Duodenal mucosa (tissue), 2 donors: ENCODE results near the gene PCBP4.

Source experiments
- H3K27ac ChIP-seq: one replicate; pipeline ENCODE4 v1.7.0; 2013; ENCODE audit warnings: low read depth, low read length
- H3K27me3 ChIP-seq, 2 donors: one replicate each; pipeline ENCODE4 v1.7.0; 2013; ENCODE audit warnings: low read length in 2 of 2, control low read depth in 1 of 2; ENCODE audit not compliant: insufficient read depth in 2 of 2, control insufficient read depth in 1 of 2
- H3K36me3 ChIP-seq, 2 donors: one replicate each; pipeline ENCODE4 v1.7.0; 2013; ENCODE audit warnings: low read length in 2 of 2, control low read depth in 1 of 2; ENCODE audit not compliant: insufficient read depth in 2 of 2, control insufficient read depth in 1 of 2
- H3K4me1 ChIP-seq, 2 donors: one replicate each; pipeline ENCODE4 v1.7.0; 2013; ENCODE audit warnings: low read length in 2 of 2, control low read depth in 1 of 2; ENCODE audit not compliant: insufficient read depth in 2 of 2, control insufficient read depth in 1 of 2
- H3K4me3 ChIP-seq, 2 donors: one replicate each; pipeline ENCODE4 v1.7.0; 2013; ENCODE audit warnings: low read length in 2 of 2, low read depth in 1 of 2
- H3K9ac ChIP-seq, 2 donors: one replicate each; pipeline ENCODE4 v1.7.0; 2013; ENCODE audit warnings: low read length in 2 of 2, low read depth in 1 of 2
- H3K9me3 ChIP-seq, 2 donors: one replicate each; pipeline ENCODE4 v1.7.0; 2013; ENCODE audit warnings: low read length in 2 of 2, control low read depth in 1 of 2; ENCODE audit not compliant: control insufficient read depth in 1 of 2

PCBP4 gene

DNA sequence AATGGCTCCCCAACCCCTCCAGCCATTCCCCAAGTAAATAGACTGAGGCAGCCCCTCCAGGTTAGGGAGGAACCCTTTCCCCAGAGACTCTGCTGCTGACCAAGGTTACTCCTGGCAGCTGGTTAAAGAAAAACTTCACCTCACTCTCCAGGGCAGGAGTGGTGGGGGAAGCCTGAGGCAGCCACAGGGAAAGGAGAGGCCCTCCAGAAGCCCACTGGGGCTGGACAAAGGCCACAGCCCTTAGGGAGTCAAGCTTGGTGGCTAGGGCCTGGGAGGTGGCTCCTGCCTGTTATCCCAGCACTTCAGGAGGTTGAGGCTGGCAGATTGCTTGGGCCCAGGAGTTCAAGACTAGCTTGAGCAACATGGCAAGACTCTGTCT is 17.0 kb upstream of the PCBP4 start:
- no peaks in the 10 kb centered on the region for H3K36me3 ChIP-seq
- H3K4me1 ChIP-seq: peaks cover 50 to 54% of the 10 kb centered on the region in 2 donors
- no peaks in the 10 kb centered on the region for H3K9me3 ChIP-seq
- H3K27me3 ChIP-seq: no peaks in the 10 kb centered on the region
- H3K9ac ChIP-seq: peak overlapping the region; percentile 68 to 76
- H3K4me3 ChIP-seq: peak overlapping the region; percentile 68 to 77
- H3K27ac ChIP-seq: peak overlapping the region; percentile 91

DNA sequence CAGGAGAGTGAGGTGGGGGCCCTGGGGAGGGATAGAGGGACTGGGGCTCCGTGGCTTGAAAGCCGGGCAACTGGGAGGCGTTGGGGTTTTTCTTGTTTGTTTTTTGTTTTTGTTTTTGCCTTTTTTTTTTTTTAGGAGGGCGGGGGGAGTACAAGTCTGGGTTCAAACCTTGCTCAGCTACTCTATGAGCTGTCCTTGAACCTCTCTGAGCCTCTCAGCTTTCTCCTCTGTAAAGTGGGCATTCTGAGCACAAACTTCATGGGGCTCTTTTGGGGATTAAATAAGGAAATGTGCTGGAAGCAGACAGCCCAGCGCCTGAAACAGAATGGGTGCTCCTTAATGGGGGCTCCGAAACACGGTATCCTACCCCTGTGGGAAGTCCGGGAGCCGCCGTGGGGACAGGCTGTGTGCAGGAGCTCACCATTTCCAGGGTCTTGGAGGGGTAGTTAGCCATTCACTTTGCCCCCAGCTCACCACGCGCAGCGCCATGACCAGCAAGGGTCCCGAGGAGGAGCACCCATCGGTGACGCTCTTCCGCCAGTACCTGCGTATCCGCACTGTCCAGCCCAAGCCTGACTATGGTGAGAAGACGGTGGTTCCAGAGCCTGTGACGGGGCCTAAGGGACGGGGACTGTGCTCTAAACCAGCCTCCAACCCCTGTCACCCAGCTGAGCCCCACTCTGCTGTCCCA is 16.5 kb upstream of the PCBP4 start:
- Histone ChIP-seq H3K9ac (peak overlapping the region; percentile 68 to 76), H3K9me3 (no peaks in the 10 kb centered on the region), H3K4me3 (peak overlapping the region; percentile 68 to 77)

DNA sequence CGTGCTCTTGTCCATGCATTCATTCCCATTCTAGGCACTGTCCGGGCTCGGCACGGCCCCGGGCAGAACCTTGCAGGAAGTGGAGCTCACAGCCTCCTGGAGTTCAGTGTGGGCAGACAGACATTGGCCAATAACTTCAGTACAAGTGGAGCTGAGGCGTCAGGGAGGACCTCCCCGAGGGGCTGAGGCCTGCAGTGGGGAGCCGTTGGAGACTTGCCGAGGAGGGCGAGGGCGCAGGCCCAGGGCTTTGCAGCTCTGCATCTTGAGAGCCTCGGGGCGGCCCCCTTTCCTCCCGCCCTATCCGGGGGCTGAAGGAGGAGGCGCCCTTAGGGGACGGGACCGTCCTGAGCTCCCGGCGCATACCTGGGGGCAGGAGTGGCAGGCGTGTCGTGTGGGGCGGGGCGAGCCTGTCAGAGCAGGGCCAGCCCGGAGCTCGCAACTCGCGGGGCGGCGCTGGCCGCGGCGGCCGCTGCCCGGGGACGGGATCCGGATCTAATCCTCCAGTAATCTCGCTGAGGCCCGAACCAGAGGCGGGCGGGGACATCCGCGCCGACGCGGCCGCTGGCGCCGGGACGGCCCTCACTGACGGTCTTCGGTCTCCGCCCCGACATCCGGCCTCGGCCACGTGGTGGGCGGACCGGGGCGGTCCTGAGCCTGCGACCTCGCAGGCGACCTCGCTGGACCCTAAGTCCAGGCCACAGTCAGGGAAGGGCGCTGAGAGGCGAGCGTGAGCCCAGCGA is 15.8 kb upstream of the PCBP4 start, which contains the start of gene ACY1:
Gene ACY1, plus strand, starts transcription at position 698 of the 740 bp plus-strand sequence. CDS start 530 bp downstream, outside the sequence.
- Histone ChIP-seq H3K27ac (peak within 1 kb of the TSS; percentile 91), H3K4me1 (peaks cover 48 to 54% of the 10 kb centered on the region in 2 donors), H3K4me3 (peak within 1 kb of the TSS; percentile 68 to 77), H3K27me3 (no peaks in the 10 kb centered on the region), H3K9me3 (no peaks in the 10 kb centered on the region), H3K9ac (peak within 1 kb of the TSS; percentile 68 to 76), H3K36me3 (no peaks in the 10 kb centered on the region)

More for the DNA sequence above, 16.5 kb upstream of the PCBP4 start:
- Histone ChIP-seq H3K36me3 (no peaks in the 10 kb centered on the region), H3K4me1 (peaks cover 48 to 54% of the 10 kb centered on the region in 2 donors), H3K27ac (peak overlapping the region; percentile 91), H3K27me3 (no peaks in the 10 kb centered on the region)

DNA sequence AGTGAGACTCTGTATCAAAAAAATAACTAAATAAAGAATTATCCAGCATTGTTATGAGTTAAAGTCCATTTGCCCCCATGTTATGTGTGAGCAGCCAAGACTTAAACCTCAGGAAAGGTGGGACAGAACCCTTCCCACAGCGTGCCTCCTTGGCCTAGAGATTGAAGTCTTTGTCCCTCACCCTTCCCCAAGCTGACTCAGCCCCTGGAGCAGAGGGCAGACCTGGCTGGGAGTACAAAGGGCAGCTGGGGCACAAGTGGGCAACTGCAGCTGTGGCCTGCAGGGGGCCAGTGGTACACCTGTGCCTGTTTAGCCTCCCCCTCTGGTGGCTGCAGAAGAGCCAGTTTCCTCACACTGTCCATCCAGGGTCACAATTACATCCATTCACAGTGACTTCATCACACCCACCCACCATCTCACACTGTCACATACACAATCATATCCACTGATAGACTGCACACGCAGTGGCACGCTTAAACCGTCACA is 15.1 kb upstream of the PCBP4 start:
- Histone ChIP-seq H3K36me3 (no peaks in the 10 kb centered on the region), H3K4me1 (peaks cover 51 to 56% of the 10 kb centered on the region in 2 donors), H3K9me3 (no peaks in the 10 kb centered on the region), H3K27ac (peak overlapping the region; percentile 91), H3K4me3 (peak overlapping the region; percentile 68 to 77), H3K27me3 (no peaks in the 10 kb centered on the region), H3K9ac (peak overlapping the region; percentile 68 to 76)

DNA sequence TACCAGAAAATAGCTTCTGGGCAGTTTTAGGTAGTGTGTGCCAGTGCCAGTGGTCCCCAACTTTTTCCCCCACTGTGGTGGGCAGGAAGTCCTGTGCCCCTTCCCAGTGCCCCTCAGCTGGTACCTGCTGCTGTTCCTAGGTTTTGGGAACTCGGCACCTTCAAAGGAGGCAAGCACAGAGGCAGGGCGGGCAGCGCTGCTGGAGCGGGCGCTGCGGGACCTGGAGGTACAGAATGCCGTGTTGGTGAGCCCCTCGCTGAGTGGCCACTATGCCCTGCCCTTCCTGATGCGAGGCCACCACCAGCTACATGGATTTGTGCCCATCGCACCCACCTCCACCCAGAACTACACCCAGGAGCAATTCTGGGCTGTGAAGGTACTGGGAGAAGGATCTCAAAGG is 13.0 kb upstream of the PCBP4 start:
- Histone ChIP-seq H3K27ac (no peak overlapping the region), H3K27me3 (no peaks in the 10 kb centered on the region), H3K4me1 (peaks cover 50 to 53% of the 10 kb centered on the region in 2 donors), H3K9me3 (no peaks in the 10 kb centered on the region), H3K4me3 (no peak overlapping the region), H3K36me3 (no peaks in the 10 kb centered on the region), H3K9ac (no peak overlapping the region)

- H3K27ac ChIP-seq: no peak overlapping the region
- H3K4me1 ChIP-seq: peaks cover 46% of the 10 kb centered on the region in 2 donors
- no peak overlapping the region for H3K9ac ChIP-seq
- no peak overlapping the region for H3K4me3 ChIP-seq
- H3K36me3 ChIP-seq: no peaks in the 10 kb centered on the region
- no peaks in the 10 kb centered on the region for H3K9me3 ChIP-seq
- H3K27me3 ChIP-seq: no peaks in the 10 kb centered on the region
Measured at GRCh38 chr3:51978143-51978502, 10.9 kb upstream of the PCBP4 start.

GRCh38 chr3:51977446-51978142 is 10.3 kb upstream of the PCBP4 start:
- peaks cover 43 to 46% of the 10 kb centered on the region in 2 donors for H3K4me1 ChIP-seq
- H3K27ac ChIP-seq: no peak overlapping the region
- H3K27me3 ChIP-seq: no peaks in the 10 kb centered on the region
- H3K9ac ChIP-seq: no peak overlapping the region
- H3K36me3 ChIP-seq: no peaks in the 10 kb centered on the region
- no peaks in the 10 kb centered on the region for H3K9me3 ChIP-seq
- no peak overlapping the region for H3K4me3 ChIP-seq

GRCh38 chr3:51975852-51976549 is 8.7 kb upstream of the PCBP4 start:
- no peaks in the 10 kb centered on the region for H3K27me3 ChIP-seq
- peaks cover 38 to 39% of the 10 kb centered on the region in 2 donors for H3K4me1 ChIP-seq
- peak overlapping the region; percentile 70 to 85 for H3K9ac ChIP-seq
- H3K9me3 ChIP-seq: no peaks in the 10 kb centered on the region
- no peaks in the 10 kb centered on the region for H3K36me3 ChIP-seq
- no peak overlapping the region for H3K27ac ChIP-seq
- peak overlapping the region; percentile 80 to 95 for H3K4me3 ChIP-seq

DNA sequence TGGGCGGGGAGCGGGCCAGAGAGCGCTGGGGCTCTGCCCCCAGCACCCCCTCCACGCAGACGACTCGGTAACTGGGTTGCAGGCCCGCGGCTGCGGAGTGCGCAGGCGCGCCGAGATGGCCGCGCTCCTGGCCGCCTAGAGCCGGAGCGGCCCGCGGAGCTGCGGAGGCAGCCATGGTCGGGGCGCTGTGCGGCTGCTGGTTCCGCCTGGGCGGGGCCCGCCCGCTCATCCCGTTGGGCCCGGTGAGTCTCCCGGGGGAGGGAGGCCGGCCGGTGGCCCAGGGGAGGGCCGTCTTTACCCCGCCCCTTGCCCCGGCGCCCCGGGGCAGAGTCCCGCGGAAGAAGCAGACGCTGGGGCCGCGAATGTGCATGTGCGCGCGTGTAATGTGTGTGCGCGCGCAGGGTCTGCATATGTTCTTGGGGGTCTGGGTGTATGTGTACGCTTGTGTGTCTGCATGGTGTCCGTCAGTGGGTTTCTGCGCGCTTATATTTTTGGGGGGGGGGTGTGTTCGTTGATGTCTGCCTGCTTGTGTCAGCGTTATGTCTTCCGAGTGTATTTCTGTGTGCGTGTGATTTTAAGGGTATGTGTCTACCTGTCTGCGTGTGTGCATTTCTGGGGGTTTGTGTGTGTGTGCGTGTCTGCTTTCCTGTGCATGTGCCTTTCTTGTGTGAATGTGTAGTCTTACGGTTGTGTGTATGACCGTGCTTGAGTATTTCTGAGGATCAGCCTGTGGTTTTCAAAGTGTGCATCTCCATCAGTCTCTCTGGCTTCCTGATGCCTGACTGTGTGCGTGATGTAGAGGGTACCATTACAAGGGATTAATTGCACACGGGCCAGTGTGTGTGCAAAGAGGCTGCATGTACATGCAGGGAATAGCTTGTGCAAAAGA is 8.0 kb upstream of the PCBP4 start, which contains the start of gene ABHD14A:
Gene ABHD14A, plus strand, starts transcription at position 102 of the 889 bp plus-strand sequence. Its CDS starts 72 bp downstream, at position 174.
- H3K27ac ChIP-seq: peak within 1 kb of the TSS; percentile 89
- no peaks in the 10 kb centered on the region for H3K36me3 ChIP-seq
- H3K27me3 ChIP-seq: no peaks in the 10 kb centered on the region
- H3K9ac ChIP-seq: peak within 1 kb of the TSS; percentile 70 to 97
- peaks cover 37 to 40% of the 10 kb centered on the region in 2 donors for H3K4me1 ChIP-seq
- H3K9me3 ChIP-seq: no peaks in the 10 kb centered on the region
- peak within 1 kb of the TSS; percentile 80 to 95 for H3K4me3 ChIP-seq
